ENCODE results near the gene MAPK8IP1.

MAPK8IP1 gene

DNA sequence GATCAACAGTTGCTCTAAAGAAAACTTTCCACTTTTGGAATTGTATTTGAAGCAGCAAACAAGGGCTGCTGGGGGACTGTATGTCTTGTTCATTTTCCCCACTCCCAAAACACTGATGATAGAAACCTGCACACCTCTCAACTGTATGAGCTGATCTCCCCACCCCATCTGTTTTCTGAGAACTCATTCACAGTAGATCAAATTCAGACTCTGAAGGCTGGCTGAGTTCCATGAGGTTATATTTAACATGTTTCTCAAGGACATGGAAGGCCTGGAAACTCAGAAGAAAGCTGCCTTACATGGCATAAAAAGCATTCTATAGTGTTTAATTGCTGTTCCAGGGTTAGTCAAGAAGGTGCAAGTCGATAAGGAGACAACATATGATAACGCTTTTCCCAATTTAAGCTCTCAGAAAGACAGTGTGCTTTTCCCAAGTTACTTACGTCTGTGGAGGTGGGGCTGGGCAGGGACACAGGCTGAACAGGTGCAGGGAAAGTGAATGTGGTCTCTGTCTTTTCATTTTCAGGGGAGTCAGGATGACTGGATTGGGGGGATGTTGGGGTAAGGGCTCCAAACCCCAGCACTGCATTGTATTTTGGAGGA lies 60.0 kb downstream of the MAPK8IP1 start:
- no peak for DNase-seq (ENCODE audit: low read depth)

DNA sequence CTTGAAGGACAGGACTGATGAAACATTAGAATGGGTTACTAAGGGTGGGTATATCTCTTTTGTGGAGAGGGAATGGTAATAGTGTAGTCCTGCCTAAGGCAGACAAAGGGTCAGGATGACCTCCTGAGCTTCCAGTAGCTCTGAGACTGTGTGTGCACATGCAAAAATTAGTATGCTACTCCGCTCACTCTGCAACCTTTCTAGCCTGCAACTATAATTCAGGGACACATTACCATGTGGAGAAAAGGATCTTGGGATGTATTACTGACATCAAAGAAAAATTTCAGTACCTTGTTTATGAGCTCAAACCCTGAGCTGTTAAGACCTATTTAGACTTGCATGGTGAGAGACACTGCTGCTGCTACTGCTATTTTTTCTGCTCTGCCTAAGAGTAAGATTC lies 62.4 kb downstream of the MAPK8IP1 start:
- DNase-seq (ENCODE audit: low read depth): no peak

DNA sequence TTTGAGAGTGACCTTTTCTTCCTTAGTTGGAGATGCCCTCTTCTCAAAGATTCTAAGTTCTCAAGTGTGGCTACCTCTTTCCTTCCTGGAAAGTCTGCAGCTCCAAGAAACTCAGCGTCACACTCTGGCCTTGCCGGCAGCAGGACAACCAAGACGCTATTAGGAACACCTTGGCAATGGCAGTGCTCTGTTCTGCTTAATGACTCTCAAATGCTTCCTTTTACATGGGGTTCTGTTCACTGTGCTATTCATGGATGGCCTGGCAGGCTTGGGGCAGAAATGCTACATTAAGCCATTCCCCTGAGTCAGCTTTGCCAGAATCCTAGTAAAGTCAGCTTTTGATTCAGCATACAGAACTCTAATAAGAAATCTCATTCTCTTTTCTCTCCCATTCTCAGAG lies 62.9 kb downstream of the MAPK8IP1 start:
- DNase-seq (ENCODE audit: low read depth): no peak

DNA sequence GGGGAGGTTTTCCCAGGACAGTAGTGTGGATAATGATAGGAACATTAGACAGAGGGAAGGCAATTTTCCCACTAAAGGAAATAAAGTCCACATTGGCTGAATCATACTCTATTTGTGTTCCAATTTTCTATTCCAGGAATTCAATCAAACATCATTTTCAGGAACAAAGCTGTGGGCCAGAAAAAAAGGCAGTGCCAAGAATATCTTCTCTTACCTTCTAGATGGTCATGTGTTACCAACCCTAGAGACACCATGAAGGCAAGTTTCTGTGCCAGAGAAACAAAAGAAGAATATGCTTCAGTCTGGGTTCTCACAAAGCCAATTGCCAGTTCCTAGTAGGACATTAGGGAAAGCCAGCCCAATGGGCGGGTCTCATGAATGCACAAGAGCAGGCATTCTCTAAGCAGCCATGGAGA lies 64.5 kb downstream of the MAPK8IP1 start:
- no peak for DNase-seq (ENCODE audit: low read depth)
